Keratinocyte (primary cell): ENCODE data around the gene CARMIL1.

Experiments used
- EZH2 ChIP-seq: IDR thresholded peaks from one replicate; pipeline ENCODE4 v1.6.1; 2012; ENCODE audit warnings: inconsistent platforms, mild to moderate bottlenecking, low read length, moderate library complexity
- TF ChIP-seq, protein P1 (sequence below), 3 experiments: IDR thresholded peaks in 1 of 3; conservative IDR thresholded peaks in 1 of 3; optimal IDR thresholded peaks in 1 of 3; 2 replicates in 2 of 3; 3 replicates in 1 of 3; pipeline versions ENCODE3 to v1.5.1; 2011; ENCODE audit warnings: low read length in 3 of 3, mild to moderate bottlenecking in 3 of 3, moderate library complexity in 2 of 3, control low read depth in 1 of 3, inconsistent platforms in 1 of 3; ENCODE audit not compliant: insufficient read depth in 2 of 3; ENCODE audit errors: extremely low read depth in 1 of 3

DNA sequence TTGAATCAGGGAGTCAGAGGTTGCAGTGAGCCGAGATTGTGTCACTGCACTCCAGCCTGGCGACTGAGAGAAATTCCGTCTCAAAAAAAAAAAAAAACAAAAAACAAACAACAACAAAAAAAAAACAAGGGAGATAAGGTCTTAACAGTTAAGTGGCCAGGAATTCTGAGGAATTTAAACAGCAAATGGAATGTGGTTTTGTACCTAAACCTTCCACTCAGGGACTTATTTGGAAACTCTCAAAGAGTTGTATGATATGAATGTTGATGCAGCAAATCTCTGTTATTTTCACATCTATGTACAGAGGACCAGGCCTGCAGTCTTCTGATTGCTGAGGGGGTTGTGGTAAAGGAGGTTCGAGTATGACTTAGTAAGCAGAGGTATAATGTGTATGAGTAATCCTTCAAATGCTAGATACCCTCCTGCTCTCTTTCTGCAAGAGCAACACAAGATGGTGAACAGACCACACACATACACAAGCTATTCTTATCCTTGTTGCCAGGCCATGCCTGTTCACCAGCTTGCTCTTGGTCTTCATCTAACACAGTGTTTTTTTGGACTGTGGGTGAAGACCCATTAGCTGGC lies 197.9 kb downstream of the CARMIL1 start:
- TF ChIP-seq, protein P1, sequence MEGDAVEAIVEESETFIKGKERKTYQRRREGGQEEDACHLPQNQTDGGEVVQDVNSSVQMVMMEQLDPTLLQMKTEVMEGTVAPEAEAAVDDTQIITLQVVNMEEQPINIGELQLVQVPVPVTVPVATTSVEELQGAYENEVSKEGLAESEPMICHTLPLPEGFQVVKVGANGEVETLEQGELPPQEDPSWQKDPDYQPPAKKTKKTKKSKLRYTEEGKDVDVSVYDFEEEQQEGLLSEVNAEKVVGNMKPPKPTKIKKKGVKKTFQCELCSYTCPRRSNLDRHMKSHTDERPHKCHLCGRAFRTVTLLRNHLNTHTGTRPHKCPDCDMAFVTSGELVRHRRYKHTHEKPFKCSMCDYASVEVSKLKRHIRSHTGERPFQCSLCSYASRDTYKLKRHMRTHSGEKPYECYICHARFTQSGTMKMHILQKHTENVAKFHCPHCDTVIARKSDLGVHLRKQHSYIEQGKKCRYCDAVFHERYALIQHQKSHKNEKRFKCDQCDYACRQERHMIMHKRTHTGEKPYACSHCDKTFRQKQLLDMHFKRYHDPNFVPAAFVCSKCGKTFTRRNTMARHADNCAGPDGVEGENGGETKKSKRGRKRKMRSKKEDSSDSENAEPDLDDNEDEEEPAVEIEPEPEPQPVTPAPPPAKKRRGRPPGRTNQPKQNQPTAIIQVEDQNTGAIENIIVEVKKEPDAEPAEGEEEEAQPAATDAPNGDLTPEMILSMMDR (optimal IDR thresholded peaks at IDR 0.05 in 1 of 3, IDR thresholded peaks at IDR 0.05 in 1 of 3, conservative IDR thresholded peaks at IDR 0.05 in 1 of 3; ENCODE audit: extremely low read depth in 1 of 3, insufficient read depth in 2 of 3, low read length in 3 of 3), result no peak
- no peak for TF ChIP-seq EZH2
